GM21786 (cell line): ENCODE data around the gene H3-3A.
A peak's percentile ranks its signal among the peaks of the same experiment; 100 is the strongest.

ENCODE experiments used
- ATAC-seq: cut with Tn5 transposase; IDR thresholded peaks from one replicate; pipeline ENCODE4 v1.9.1; 2021; ENCODE audit not compliant: unreplicated experiment

The H3-3A gene

DNA sequence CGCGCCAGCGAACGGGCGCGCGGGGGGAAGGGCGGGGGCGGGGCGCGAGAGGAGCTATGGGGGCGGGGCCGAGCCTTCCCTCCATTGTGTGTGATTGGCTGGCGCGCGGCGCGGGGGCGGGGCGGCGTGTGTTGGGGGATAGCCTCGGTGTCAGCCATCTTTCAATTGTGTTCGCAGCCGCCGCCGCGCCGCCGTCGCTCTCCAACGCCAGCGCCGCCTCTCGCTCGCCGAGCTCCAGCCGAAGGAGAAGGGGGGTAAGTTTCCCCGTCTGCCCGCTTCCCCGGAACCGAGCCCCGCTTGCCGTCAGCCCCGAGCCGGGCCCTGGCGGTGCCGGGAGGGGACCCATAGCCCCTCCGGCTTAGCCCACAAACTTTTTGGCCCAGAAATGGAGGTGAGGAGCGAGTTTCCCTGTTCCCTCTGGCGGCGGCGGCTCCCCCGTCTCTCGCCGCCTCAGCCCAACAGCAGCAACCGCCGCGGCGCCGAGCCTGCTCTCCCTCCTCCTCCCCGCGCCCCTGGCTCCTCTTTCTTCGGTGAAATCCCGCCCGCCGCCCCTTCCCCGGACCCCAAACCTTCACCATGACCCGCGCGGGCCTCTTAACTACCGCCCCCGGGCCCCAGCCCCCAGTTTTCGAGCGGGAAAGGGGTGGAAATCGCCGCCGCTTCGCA lies at the start of gene H3-3A:
Gene H3-3A, plus strand, starts transcription at position 159 of the 666 bp plus-strand sequence. CDS start 1,636 bp downstream, outside the sequence.
- peak; percentile 75 for ATAC-seq

GRCh38 chr1:226017070-226017469 lies 45.4 kb upstream of the H3-3A start:
- ATAC-seq = no peak

GRCh38 chr1:226019572-226019971 lies 42.9 kb upstream of the H3-3A start:
- ATAC-seq = no peak

- ATAC-seq = no peak
Observed at GRCh38 chr1:226021401-226021800, 41.1 kb upstream of the H3-3A start.

DNA sequence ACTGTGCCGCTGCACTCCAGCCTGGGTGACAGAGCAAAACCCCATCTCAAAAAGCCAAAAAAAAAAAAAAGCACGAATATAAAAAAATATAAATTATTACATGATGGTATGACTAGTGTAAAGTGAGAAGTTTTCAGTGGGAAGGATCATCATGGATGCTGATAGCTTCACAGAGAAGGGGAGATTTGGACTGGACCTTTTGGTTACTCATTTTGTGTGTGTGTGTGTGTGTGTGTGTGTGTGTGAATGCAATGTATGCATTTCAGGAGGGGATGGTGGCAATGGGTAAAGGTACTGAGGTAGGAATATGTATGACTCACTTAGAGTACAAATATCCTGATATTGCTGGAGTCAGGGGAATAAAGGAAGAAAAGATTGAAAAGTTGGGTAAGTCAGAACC lies 40.7 kb upstream of the H3-3A start:
- ATAC-seq = no peak

DNA sequence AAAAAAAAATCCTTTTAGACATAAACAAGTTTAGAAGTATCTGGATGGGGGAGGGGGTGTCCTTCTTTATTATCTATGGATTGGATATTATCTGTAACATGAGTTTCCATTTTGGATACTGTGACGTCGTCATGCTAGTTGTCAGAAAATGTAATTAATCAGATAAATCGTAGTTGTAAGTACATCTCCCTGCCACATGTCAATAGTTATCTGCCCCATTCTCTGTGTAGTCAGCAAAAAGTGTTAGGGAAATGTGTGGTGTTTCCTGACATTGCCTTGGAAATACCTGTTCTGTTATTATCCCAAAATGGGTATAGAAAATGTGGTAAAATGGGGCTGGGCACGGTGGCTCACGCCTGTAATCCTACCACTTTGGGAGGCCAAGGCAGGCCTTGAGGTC lies 38.8 kb upstream of the H3-3A start:
- ATAC-seq = no peak

- ATAC-seq = no peak
Observed at GRCh38 chr1:226026833-226027232, 35.7 kb upstream of the H3-3A start.

DNA sequence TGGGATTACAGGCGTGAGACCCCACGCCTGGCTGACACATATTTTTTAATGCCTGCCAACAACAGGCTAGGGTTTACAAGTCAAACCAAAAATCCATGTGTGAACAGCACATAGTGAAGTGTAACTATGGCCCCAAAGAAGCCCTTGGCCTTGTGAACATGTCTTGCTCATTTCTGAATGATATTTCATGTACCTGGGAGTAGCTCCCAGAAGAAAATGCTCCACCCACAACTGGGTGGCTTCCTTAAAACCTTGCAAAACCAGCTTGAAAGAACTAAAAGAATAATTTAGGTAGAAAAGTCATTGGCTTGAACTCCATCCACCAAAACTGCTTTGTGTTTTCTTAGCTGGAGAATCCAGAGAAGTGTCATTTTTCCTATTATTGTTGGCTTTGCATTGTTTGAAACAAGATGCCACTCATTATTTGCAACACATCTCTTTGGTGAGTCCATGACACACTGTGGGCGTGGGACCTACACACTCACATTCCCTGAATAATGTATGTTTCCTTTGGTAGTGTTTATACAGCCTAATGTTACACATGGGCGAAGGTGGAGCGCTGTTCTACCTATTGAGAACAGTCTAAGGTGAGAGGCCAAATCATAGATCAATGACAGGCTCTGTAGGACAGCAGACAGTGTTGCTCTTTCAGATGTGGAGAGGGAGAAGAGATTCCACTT lies 34.8 kb upstream of the H3-3A start:
- no peak for ATAC-seq

GRCh38 chr1:226029093-226029496 lies 33.4 kb upstream of the H3-3A start:
- ATAC-seq = peak; percentile 89

- ATAC-seq = no peak
Observed at GRCh38 chr1:226029568-226030225, 32.8 kb upstream of the H3-3A start.

DNA sequence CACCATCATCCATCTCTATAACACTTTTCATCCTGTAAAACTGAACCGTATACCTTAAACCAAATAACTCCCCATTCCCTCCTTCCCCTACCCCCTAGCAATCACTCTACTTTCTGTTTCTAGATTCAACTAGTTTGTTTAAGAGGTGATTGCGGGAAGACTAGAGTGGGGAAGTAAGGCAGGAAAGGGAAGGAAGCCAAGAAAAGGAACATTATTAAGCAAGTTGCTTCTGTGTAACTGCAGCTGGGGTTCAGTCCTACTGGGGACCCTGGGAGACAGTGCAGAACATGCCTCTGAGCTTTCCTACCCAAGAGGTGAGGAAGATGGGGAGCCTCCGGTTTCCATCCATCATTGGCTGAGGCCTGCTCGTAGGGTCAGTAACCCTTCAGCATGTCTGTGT lies 28.9 kb upstream of the H3-3A start:
- no peak for ATAC-seq

DNA sequence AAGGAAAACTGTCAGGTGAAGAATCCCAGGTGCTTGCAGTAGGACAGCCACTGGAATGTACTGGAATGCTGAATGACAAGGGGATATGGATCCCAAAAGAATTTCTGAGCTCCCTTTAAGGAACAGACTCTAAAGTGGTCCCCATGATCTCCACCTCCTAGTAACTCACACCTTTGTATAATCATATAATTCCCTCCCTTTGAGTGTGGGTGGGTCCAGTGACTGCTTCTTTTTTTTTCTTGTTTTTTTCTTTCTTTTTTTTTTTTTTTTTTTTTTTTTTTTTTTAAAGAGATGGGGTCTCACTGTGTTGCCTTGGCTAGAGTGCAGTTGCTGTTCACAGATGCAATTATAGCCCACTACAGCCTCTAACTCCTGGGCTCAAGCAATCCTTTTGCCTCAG lies 28.5 kb upstream of the H3-3A start:
- ATAC-seq = no peak

GRCh38 chr1:226034482-226034881 lies 28.0 kb upstream of the H3-3A start:
- no peak for ATAC-seq

GRCh38 chr1:226035915-226036314 lies 26.6 kb upstream of the H3-3A start:
- ATAC-seq = no peak

DNA sequence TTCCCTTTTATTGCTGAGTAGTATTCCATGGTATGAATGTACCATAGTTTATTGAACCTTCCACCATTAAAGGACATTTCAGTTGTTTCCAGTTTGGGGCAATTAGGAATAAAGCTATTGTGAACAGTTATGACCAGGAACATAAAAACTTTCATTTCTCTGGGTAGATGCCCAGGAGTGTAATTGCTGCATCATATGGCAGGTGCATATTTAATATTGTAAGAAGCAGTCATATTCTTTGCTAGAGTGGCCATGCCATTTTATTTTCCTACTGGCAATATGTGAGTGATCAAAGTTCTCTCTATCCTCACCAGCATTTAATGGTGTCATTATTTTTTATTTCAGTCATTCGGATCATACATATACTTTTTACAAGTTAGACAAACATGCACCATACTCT lies 23.9 kb upstream of the H3-3A start:
- no peak for ATAC-seq

DNA sequence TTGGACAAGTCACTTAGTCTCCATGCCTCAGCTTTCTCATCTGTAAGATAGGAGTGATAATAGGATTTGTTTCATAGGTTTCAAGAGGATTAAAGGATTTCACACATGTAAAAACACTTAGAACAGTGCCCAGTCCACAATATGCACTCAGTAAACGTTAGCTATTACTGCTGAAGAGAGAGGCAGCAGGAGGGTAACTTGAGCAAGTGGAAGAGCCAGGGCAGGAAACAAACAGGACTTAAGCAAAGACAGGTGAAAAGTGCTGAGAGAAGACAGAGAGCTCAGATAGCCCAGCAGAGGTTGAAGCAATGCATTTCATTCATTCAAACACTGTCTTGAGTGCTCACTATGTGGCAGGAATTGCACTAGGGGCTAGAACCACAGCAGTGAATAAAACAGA lies 21.1 kb upstream of the H3-3A start:
- ATAC-seq = no peak

DNA sequence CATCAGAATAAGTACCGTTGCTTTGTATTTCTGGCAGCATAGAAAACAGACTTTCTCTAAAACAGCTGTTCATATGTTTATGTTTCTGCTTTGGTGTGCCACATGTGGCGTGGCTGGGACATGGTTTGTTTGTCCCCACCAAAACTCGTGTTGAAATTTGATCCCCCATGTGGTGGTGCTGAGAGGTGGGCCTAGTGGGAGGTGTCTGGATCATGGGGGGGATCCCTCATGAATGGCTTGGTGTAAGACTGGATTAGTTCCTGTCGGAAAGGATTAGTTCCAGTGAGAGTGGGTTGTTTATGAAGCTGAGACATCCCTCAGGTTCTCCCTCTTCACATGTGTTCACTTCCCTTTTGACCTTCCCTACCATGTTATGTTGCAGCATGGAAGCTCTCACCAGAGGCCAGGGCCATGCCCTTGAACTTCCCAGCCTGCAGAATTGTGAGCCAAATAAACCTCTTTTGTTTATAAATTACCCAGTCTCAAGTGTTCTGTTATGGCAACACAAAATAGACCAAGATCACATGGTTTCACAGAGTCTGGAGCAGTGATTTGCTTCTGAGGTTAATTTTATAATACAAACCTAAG lies 17.9 kb upstream of the H3-3A start:
- ATAC-seq = no peak

DNA sequence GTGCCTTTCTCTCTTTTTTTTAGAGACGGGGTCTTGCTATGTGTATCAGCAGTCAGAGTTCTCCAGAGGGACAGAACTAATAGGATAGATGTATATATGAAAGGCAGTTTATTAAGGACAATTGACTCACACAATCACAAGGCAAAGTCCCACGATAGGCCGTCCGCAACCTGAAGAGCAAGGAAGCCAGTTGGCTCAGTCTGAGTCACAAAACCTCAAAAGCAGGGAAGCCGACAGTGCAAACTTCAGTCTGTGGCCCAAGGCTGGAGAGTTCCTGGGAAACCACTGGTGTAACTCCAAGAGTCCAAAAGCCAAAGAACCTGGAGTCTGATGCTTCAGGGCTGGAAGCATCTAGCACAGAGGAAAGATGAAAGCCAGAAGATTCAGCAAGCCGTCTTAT lies 16.3 kb upstream of the H3-3A start:
- ATAC-seq = no peak

DNA sequence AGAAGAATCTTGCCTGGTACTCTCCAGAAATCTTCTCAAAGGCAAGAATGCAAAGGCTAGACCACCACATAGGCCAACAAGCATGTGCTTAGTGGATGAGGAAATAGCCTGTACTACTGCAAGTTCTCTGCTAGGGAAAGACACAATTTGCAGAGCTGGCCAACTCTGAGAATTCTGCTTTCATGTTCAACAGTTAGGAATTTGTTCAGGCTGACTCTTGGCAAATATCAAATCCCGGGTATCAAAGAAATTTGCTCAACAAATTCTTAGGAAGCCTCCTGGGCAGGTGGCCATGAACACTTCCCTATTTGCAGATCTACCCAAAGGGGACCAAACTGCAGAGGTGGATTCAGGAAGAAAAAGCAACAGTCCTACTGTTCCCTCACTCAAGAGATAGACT lies 15.0 kb upstream of the H3-3A start:
- no peak for ATAC-seq

- ATAC-seq = no peak
Observed at GRCh38 chr1:226048886-226049285, 13.6 kb upstream of the H3-3A start.

- ATAC-seq = no peak
Observed at GRCh38 chr1:226050133-226050532, 12.4 kb upstream of the H3-3A start.

DNA sequence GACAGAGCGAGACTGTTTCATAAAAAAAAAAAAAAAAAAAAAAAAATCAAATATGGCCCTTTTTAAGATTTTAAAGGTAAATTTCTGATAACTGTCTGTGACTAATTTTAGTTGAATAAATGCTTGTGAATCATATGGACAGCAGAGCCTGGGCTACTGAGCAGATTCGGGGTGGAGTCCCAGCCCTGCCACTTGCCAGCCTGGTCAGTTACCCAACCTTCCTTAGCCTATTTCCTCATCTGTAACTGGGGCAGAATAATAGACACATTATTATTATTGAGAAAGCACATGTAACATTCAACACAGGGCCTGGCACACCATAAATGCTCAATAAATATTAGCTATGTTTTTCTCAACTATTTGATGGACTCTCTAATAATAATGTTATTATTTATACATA lies 11.2 kb upstream of the H3-3A start:
- no peak for ATAC-seq
